Stomach (tissue), 9 donors: ENCODE data around the gene MYO10. TPM values are rescaled to one million over a fixed set of nuclear protein-coding genes. Genes with fewer than 3 reads are reported as not detected.

ENCODE experiments used
- DNase-seq, 2 donors: peaks; one replicate each; pipeline versions ENCODE4 v3.0.0 to v3.0.0-alpha.2; 2013 to 2019
- H3K27ac ChIP-seq, 5 donors: fragments of 200-600 bp in 4 of 5; sonication (generic) in 4 of 5; one replicate each; pipeline ENCODE4 v1.5.1; 2013 to 2019; ENCODE audit warnings: mild to moderate bottlenecking in 1 of 5, moderate library complexity in 1 of 5
- H3K27me3 ChIP-seq, 3 donors: fragments of 200-600 bp; sonication (generic); one replicate each; pipeline ENCODE4 v1.5.1; 2017 to 2019; ENCODE audit warnings: mixed run types in 1 of 3
- H3K36me3 ChIP-seq, 4 donors: fragments of 200-600 bp; sonication (generic); 1 replicate in 3 of 4; 2 replicates in 1 of 4; pipeline ENCODE4 v1.5.1; 2016 to 2019
- H3K4me1 ChIP-seq, 4 donors: fragments of 200-600 bp; sonication (generic); one replicate each; pipeline ENCODE4 v1.5.1; 2016 to 2019
- H3K4me3 ChIP-seq, 4 donors: fragments of 200-600 bp; sonication (generic) in 3 of 4; one replicate each; pipeline ENCODE4 v1.5.1; 2016 to 2019; ENCODE audit warnings: mild to moderate bottlenecking in 1 of 4
- H3K9me3 ChIP-seq, 4 donors: fragments of 200-600 bp; sonication (generic); one replicate each; pipeline ENCODE4 v1.5.1; 2016 to 2019
- EP300 ChIP-seq: sonication (generic); formaldehyde crosslinking; IDR thresholded peaks from one replicate; pipeline ENCODE4 v1.6.1; 2017; ENCODE audit warnings: antibody characterized with exemption
- POLR2A ChIP-seq, 4 donors: fragments of 450-650 bp; IDR thresholded peaks; one replicate each; pipeline ENCODE4 v1.6.1; 2016; ENCODE audit warnings: antibody characterized with exemption in 4 of 4, control low read depth in 2 of 4, mild to moderate bottlenecking in 1 of 4, moderate library complexity in 1 of 4
- POLR2AphosphoS5 ChIP-seq, 3 donors: sonication (generic); formaldehyde crosslinking; IDR thresholded peaks; one replicate each; pipeline ENCODE4 v1.6.1; 2016; ENCODE audit warnings: antibody characterized with exemption in 3 of 3
- WGBS, 5 donors: extraction: QIAGEN DNeasy Blood & Tissue Kit in 3 of 5; methylation state at CpG; one replicate each; pipeline versions ENCODE4 v1.1.5 to v1.1.7; 2013 to 2018; 5-methylcytosine and 5-hydroxymethylcytosine counted together
- intact Hi-C: fragments of 100-400 bp; cut with DNase I; formaldehyde crosslinking; loops from one replicate; pipeline ENCODE4 v1.15.1; 2023; ENCODE audit warnings: low total_unique reads
- polyA plus RNA-seq, 3 donors: library from polyadenylated mRNA; stranded (reverse); fragments of 200-250 nt; gene quantifications; one replicate each; pipeline ENCODE4 v1.2.3, GENCODE V29; 2013
- total RNA-seq, 5 donors: library from RNA; depleted of rRNA; stranded (reverse); fragments of >200 nt; gene quantifications; one replicate each; pipeline versions ENCODE4 v1.1.0 to v1.2.3, GENCODE V29; 2014 to 2016
- TF ChIP-seq, protein P1 (sequence below), 7 experiments: fragments of 450-650 bp in 4 of 7; fragments of 200-600 bp in 3 of 7; sonication (generic) in 3 of 7; IDR thresholded peaks; one replicate each; pipeline ENCODE4 v1.5.1; 2016 to 2019; ENCODE audit warnings: antibody characterized with exemption in 7 of 7, control low read depth in 2 of 7, mild to moderate bottlenecking in 1 of 7
- donor health status: healthy with polysubstance abuse.
- donor health status: Bipolar disorder and iron deficiency.
- donor health status: healthy.

Gene MYO10
- total and polyA plus RNA-seq, 8 donors: 6.8 to 233 (median 76.5) TPM

DNA sequence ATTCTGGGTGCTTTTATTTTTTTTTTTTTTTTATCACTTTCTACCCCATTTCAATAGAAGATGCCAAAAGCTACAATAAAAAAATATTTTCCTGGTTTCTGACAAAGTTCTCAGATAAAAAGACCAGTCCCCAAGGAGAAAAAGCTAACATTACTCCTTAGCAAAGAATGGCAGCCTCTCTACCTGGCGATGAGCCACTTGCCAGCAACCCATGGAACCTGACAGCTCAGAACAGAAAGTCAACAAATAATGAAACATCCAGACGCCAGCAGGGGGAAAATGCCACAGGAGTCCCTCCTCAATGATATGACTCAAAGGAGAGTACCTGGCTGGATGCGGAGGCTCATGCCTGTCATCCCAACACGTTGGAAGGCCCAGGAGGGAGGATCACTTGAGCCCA is 123.2 kb downstream of the MYO10 start:
- Histone ChIP-seq H3K27ac (no peak overlapping the region), H3K9me3 (no peaks in the 10 kb centered on the region), H3K4me3 (no peak overlapping the region), H3K27me3 (no peaks in the 10 kb centered on the region), H3K4me1 (peaks cover 22 to 55% (median 35%) of the 10 kb centered on the region in 4 donors), H3K36me3 (peaks cover 0 to 8% (median 2%) of the 10 kb centered on the region in 4 donors)
- DNase-seq: peak; percentile 44 to 50
- WGBS, 5 donors: 66 to 76% (median 74%) methylated on average over 4 of the region's 4 CpGs
- intact Hi-C loops: no loop called here
- no peak for TF ChIP-seq EP300
- no peak for TF ChIP-seq POLR2AphosphoS5 (IDR thresholded peaks at IDR 0.05)
- no peak for TF ChIP-seq POLR2A (IDR thresholded peaks at IDR 0.05)
- TF ChIP-seq, protein P1, sequence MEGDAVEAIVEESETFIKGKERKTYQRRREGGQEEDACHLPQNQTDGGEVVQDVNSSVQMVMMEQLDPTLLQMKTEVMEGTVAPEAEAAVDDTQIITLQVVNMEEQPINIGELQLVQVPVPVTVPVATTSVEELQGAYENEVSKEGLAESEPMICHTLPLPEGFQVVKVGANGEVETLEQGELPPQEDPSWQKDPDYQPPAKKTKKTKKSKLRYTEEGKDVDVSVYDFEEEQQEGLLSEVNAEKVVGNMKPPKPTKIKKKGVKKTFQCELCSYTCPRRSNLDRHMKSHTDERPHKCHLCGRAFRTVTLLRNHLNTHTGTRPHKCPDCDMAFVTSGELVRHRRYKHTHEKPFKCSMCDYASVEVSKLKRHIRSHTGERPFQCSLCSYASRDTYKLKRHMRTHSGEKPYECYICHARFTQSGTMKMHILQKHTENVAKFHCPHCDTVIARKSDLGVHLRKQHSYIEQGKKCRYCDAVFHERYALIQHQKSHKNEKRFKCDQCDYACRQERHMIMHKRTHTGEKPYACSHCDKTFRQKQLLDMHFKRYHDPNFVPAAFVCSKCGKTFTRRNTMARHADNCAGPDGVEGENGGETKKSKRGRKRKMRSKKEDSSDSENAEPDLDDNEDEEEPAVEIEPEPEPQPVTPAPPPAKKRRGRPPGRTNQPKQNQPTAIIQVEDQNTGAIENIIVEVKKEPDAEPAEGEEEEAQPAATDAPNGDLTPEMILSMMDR (IDR thresholded peaks at IDR 0.05): no peak

DNA sequence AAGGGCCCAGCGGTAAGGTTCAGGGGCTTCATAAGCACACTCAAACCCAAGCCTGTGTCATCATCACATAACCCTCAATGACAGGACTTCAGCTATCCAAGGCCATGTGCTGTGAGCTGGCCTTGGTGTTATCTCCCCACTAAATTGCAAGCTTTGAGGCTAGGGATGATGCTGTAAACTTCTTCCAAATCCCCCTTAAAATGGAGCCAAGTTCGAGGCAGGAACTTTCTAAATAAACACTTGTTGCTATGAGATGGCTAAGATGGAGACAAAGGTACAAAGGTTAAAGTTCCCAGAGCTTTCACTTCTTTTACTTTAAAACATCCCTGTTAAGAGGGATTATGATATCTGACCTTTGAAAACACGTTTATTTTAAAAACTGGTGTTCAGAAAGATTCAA is 123.6 kb downstream of the MYO10 start:
- H3K4me1 ChIP-seq: peaks cover 22 to 57% (median 35%) of the 10 kb centered on the region in 4 donors
- WGBS, 5 donors: 34 to 54% (median 37%) methylated on average over 3 of the region's 3 CpGs
- intact Hi-C loops: no loop called here

DNA sequence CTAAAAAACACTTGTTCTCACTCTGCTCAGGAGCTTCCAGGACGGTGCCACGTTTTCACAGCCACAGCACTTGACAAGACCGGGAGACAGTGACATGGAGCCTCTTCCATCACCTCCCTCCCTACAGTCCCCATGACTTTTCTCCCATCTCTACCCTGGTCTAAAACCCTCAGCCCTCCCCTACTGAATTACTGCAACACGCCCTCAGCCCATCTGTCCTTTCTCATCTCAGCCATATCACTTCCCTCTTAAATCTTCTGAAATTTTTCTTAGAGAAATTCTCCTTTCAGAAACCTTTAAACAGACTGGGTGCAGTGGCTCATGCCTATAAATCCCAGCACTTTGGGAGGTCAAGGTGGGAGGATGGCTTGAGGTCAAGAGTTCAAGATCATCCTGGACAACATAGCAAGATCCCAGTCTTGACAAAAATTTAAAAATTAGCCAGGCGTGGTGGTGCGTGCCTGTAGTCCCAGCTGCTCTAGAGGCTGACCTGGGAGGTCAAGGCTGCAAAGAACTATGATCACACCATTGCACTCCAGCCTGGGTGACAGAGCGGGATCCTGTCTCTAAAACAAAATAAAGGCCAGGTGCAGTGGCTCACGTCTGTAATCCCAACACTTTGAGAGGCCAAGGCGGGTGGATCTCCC is 125.8 kb downstream of the MYO10 start:
- no peak for TF ChIP-seq POLR2A (IDR thresholded peaks at IDR 0.05)
- TF ChIP-seq EP300: no peak
- TF ChIP-seq, protein P1 (IDR thresholded peaks at IDR 0.05): no peak
- TF ChIP-seq POLR2AphosphoS5 (IDR thresholded peaks at IDR 0.05): no peak
- intact Hi-C loops: no loop called here

More for the DNA sequence above, 123.6 kb downstream of the MYO10 start:
- DNase-seq: no peak
- H3K4me3 ChIP-seq: no peak overlapping the region
- no peaks in the 10 kb centered on the region for H3K9me3 ChIP-seq
- no peak overlapping the region for H3K27ac ChIP-seq
- H3K36me3 ChIP-seq: peaks cover 0 to 4% (median 2%) of the 10 kb centered on the region in 4 donors
- H3K27me3 ChIP-seq: no peaks in the 10 kb centered on the region
- TF ChIP-seq, protein P1 (IDR thresholded peaks at IDR 0.05): no peak
- TF ChIP-seq POLR2AphosphoS5 (IDR thresholded peaks at IDR 0.05): no peak
- no peak for TF ChIP-seq EP300
- TF ChIP-seq POLR2A (IDR thresholded peaks at IDR 0.05): no peak

DNA sequence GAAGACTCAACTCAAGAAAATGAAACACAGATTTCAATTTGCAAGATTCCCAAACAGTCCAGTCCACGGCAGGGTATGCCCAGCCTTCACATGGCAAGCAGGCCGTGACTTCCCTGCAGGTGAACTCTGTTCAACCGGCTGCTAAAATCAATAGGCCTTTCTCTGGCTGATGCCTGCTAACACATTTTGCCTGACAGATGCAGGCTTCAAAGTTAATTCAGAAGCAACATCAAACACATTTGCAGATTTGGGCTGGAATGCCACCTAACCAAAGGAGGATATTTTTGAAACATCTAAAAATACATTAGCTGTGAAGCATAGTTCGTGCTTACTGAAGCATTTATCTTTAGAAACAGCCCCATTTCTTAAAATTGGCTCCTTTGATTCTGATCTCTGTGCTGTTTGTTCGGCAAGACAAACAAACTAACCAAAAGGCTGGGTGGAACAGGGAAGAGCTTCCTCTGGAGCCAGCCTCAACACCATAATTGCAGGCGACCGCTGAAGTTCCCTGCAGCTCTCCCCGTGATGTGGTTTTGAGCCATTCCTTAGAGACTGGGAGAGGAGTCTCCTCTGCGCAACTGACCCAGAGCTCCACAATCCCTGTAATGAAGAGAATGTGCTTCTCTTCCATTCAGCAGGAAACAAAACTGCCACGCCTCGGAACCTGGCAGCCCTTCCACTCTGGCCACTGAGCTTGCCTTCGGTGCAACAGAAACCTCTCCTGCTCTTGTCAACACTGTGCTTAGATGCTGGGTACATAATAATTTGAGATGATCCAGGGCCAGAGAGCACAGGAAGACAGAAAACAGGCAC is 126.5 kb downstream of the MYO10 start:
- no peaks in the 10 kb centered on the region for H3K36me3 ChIP-seq
- TF ChIP-seq, protein P1 (IDR thresholded peaks at IDR 0.05): no peak
- H3K4me1 ChIP-seq: peaks cover 22 to 54% (median 27%) of the 10 kb centered on the region in 4 donors
- peak overlapping the region in 4 of 5 donors; percentile 19 to 66 (median 44) for H3K27ac ChIP-seq
- intact Hi-C loops: loop anchor here (10.0 kb wide), 1 partner anchor 125 kb away; the partner anchor contains the start of gene MYO10
- 24 to 36% (median 31%) methylated on average over 12 of the region's 12 CpGs for WGBS, 5 donors
- DNase-seq: peak; percentile 44 to 68
- peak overlapping the region in 1 of 4 donors; percentile 3 for H3K4me3 ChIP-seq
- no peaks in the 10 kb centered on the region for H3K9me3 ChIP-seq
- H3K27me3 ChIP-seq: no peaks in the 10 kb centered on the region

More for the DNA sequence above, 125.8 kb downstream of the MYO10 start:
- Histone ChIP-seq H3K4me3 (peak overlapping the region in 1 of 4 donors; percentile 3), H3K9me3 (no peaks in the 10 kb centered on the region), H3K27me3 (no peaks in the 10 kb centered on the region), H3K4me1 (peaks cover 22 to 58% (median 30%) of the 10 kb centered on the region in 4 donors), H3K27ac (peak overlapping the region in 4 of 5 donors; percentile 19 to 66 (median 44)), H3K36me3 (no peaks in the 10 kb centered on the region)
- no peak for DNase-seq
- 74 to 87% (median 75%) methylated on average over 9 of the region's 9 CpGs for WGBS, 5 donors
